Ovary (tissue), 9 donors: Measurements from ENCODE around the gene ZNF518A. TPM values are rescaled to one million over a fixed set of nuclear protein-coding genes. Genes with fewer than 3 reads are reported as not detected.
"Not testable (repeated sequence)": the region's sequence is repeated elsewhere in the genome, so short reads cannot be mapped to it uniquely, and the experiment has no call there.

ENCODE experiments used
- DNase-seq, 5 donors: peaks; one replicate each; pipeline ENCODE4 v3.0.0-alpha.2; 2019 to 2020
- H3K27ac ChIP-seq, 2 donors: fragments of 200-600 bp; one replicate each; pipeline versions ENCODE4 v1.5.1 to v1.8.0; 2019 to 2022
- H3K27me3 ChIP-seq: fragments of 200-600 bp; one replicate; pipeline ENCODE4 v1.8.0; 2022
- H3K36me3 ChIP-seq: fragments of 200-600 bp; sonication (generic); one replicate; pipeline ENCODE4 v1.5.1; 2019
- H3K4me1 ChIP-seq: one replicate; pipeline ENCODE4 v1.8.1; 2013; ENCODE audit warnings: mild to moderate bottlenecking, moderate library complexity; ENCODE audit not compliant: insufficient read depth
- H3K4me3 ChIP-seq: fragments of 200-600 bp; sonication (generic); one replicate; pipeline ENCODE4 v1.5.1; 2017
- H3K9me3 ChIP-seq, 2 donors: fragments of 200-600 bp in 1 of 2; sonication (generic) in 1 of 2; one replicate each; pipeline versions ENCODE4 v1.5.1 to v1.8.1; 2013 to 2019; ENCODE audit warnings: mild to moderate bottlenecking in 1 of 2, moderate library complexity in 1 of 2
- CTCF ChIP-seq, 3 donors: fragments of 450-650 bp in 2 of 3; fragments of 200-600 bp in 1 of 3; IDR thresholded peaks; one replicate each; pipeline versions ENCODE4 v1.5.1 to v1.8.0; 2016 to 2022; ENCODE audit warnings: antibody characterized with exemption in 3 of 3, mild to moderate bottlenecking in 1 of 3
- EP300 ChIP-seq: sonication (generic); formaldehyde crosslinking; IDR thresholded peaks from one replicate; pipeline ENCODE4 v1.6.1; 2017; ENCODE audit warnings: antibody characterized with exemption
- POLR2A ChIP-seq: fragments of 450-650 bp; IDR thresholded peaks from one replicate; pipeline ENCODE4 v1.6.1; 2017; ENCODE audit warnings: antibody characterized with exemption, mild to moderate bottlenecking, moderate library complexity
- WGBS, 3 donors: extraction: QIAGEN DNeasy Blood & Tissue Kit in 1 of 3; methylation state at CpG; one replicate each; pipeline versions ENCODE4 v1.1.5 to v1.1.7; 2013 to 2017; 5-methylcytosine and 5-hydroxymethylcytosine counted together
- intact Hi-C, 4 donors: fragments of 100-400 bp; cut with DNase I; formaldehyde crosslinking; loops; one replicate each; pipeline versions ENCODE4 v1.11.0 to v1.15.1; 2022 to 2023
- polyA plus RNA-seq, 2 donors: library from polyadenylated mRNA; stranded (reverse); fragments of 200-250 nt in 1 of 2; fragments of 350-450 nt in 1 of 2; fragmentation: Illumina TruSeq in 1 of 2; extraction: RNeasy Lipid Tissue Mini Kit (QIAGEN cat#74804) in 1 of 2; gene quantifications; one replicate each; pipeline ENCODE4 v1.2.3, GENCODE V29; 2013 to 2014
- total RNA-seq, 7 donors: library from RNA; depleted of rRNA in 2 of 7; stranded (reverse); fragments of >200 nt in 2 of 7; fragmentation: NEBNext Ultra II Directional in 3 of 7; extraction: Animal tissue kit (Norgen Biotek cat#: 25700) in 3 of 7; gene quantifications; one replicate each; pipeline versions ENCODE4 v1.1.0 to v1.2.4, GENCODE V29; 2016 to 2023
- donor health status: DM: no; HTN: no; CAD: no; lungs with moderate emphysema.
- donor health status: DM: no; HTN: no; CAD: no.
- donor health status: Bipolar disorder and iron deficiency.
- donor health status: DM: yes; HTN: yes; CAD: no.
- donor health status: DM: no; HTN: no; CAD: no.
- donor health status: DM: yes; HTN: yes; CAD: no.

ZNF518A gene
- total and polyA plus RNA-seq, 9 donors = 4.5 to 31.7 (median 16.9) TPM

- H3K27me3 ChIP-seq = no peaks in the 10 kb centered on the region
- no peaks in the 10 kb centered on the region for H3K9me3 ChIP-seq
- H3K4me3 ChIP-seq = no peak overlapping the region
- H3K4me1 ChIP-seq = no peaks in the 10 kb centered on the region
- DNase-seq = no peak
- no peak overlapping the region for H3K27ac ChIP-seq
- 82 to 85% (median 83%) methylated on average over 2 of the region's 2 CpGs for WGBS, 3 donors
- TF ChIP-seq EP300 (no peak), POLR2A (no peak), CTCF (IDR thresholded peaks at IDR 0.05) (no peak)
- H3K36me3 ChIP-seq = no peaks in the 10 kb centered on the region
- intact Hi-C loops = no loop called here
These were observed 58.3 kb downstream of the ZNF518A start for GRCh38 chr10:96188421-96188820.

GRCh38 chr10:96188916-96189315 lies 58.8 kb downstream of the ZNF518A start:
- intact Hi-C loops = no loop called here
- H3K27ac ChIP-seq = no peak overlapping the region
- H3K4me1 ChIP-seq = no peaks in the 10 kb centered on the region
- no peak for DNase-seq
- 50 to 77% (median 71%) methylated on average over 1 of the region's 1 CpG for WGBS, 3 donors
- no peak for TF ChIP-seq CTCF (IDR thresholded peaks at IDR 0.05)
- TF ChIP-seq EP300 = no peak
- no peak for TF ChIP-seq POLR2A
- H3K36me3 ChIP-seq = no peaks in the 10 kb centered on the region
- no peaks in the 10 kb centered on the region for H3K27me3 ChIP-seq
- no peaks in the 10 kb centered on the region for H3K9me3 ChIP-seq
- H3K4me3 ChIP-seq = no peak overlapping the region

GRCh38 chr10:96189505-96189904 lies 59.4 kb downstream of the ZNF518A start:
- intact Hi-C loops = not testable (repeated sequence)

GRCh38 chr10:96201525-96201924 lies 71.4 kb downstream of the ZNF518A start:
- Histone ChIP-seq H3K27me3 (no peaks in the 10 kb centered on the region), H3K36me3 (no peaks in the 10 kb centered on the region), H3K4me1 (no peaks in the 10 kb centered on the region), H3K4me3 (no peak overlapping the region), H3K9me3 (no peaks in the 10 kb centered on the region), H3K27ac (no peak overlapping the region)
- DNase-seq = no peak
- 75 to 90% (median 83%) methylated on average over 1 of the region's 1 CpG for WGBS, 3 donors
- intact Hi-C loops = no loop called here
- TF ChIP-seq CTCF (IDR thresholded peaks at IDR 0.05) (no peak), EP300 (no peak), POLR2A (no peak)

More at GRCh38 chr10:96189505-96189904, 59.4 kb downstream of the ZNF518A start:
- not testable (repeated sequence) for H3K4me1 ChIP-seq, H3K9me3 ChIP-seq, H3K27me3 ChIP-seq, H3K36me3 ChIP-seq, H3K27ac ChIP-seq, DNase-seq, H3K4me3 ChIP-seq
- 70 to 80% (median 75%) methylated on average over 1 of the region's 1 CpG for WGBS, 3 donors

GRCh38 chr10:96205580-96205979 lies 75.5 kb downstream of the ZNF518A start:
- WGBS, 3 donors = 90 to 96% (median 94%) methylated on average over 1 of the region's 1 CpG
- no peak for DNase-seq
- H3K36me3 ChIP-seq = no peaks in the 10 kb centered on the region
- no peaks in the 10 kb centered on the region for H3K27me3 ChIP-seq
- TF ChIP-seq EP300 = no peak
- TF ChIP-seq POLR2A = no peak
- no peak for TF ChIP-seq CTCF (IDR thresholded peaks at IDR 0.05)
- no peaks in the 10 kb centered on the region for H3K9me3 ChIP-seq
- no peaks in the 10 kb centered on the region for H3K4me1 ChIP-seq
- H3K4me3 ChIP-seq = no peak overlapping the region
- intact Hi-C loops = no loop called here
- H3K27ac ChIP-seq = no peak overlapping the region
